ENCODE data around the gene MAP4K4.

GRCh38 chr2:101815739-101816391, 118.4 kb downstream of the MAP4K4 start:
- TF ChIP-seq CTCF (conservative IDR thresholded peaks at IDR 0.05; ENCODE audit: low read length) (no peak), EZH2phosphoT487 (IDR thresholded peaks at IDR 0.05; ENCODE audit: borderline replicate concordance) (no peak)
